UCSD-AML1 (cell line): ENCODE measurements around the gene ARHGAP26.

Experiments used
- DNase-seq: peaks from one replicate; lab custom pipeline; 2025; ENCODE audit not compliant: unreplicated experiment; lab: John Stamatoyannopoulos, UW

Gene ARHGAP26

DNA sequence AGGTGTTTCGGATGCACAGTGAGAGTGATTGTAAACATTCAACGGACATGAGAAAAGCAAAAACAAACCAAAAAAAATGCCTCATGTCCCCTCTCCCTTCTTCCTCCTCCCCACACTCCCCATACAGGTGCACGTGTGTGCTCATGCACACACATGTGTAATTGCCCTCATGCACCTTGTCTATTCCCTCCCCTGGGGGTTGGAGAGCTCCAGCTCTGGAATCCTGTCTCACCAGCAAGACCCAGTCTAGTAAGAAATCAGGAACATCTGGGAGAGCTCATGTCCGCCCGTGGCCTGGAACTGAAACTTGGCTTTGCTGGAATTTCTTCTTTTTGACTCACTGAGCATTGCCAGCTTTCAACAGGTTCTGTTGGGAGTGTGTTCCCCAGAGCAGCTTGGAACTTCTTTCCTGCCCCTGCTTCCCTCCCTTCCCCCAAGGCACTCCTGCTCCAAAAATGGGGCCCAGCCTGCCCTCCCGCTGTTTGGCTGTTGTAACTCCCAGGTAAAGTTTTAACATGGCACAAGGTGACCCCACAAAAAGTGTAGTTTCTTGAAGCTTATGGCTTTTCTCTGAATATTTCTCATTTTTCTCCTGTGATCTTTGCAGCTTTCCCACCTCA is 443.2 kb downstream of the ARHGAP26 start:
- DNase-seq, result no peak

GRCh38 chr5:143213851-143214363 is 443.7 kb downstream of the ARHGAP26 start:
- DNase-seq, result no peak

DNA sequence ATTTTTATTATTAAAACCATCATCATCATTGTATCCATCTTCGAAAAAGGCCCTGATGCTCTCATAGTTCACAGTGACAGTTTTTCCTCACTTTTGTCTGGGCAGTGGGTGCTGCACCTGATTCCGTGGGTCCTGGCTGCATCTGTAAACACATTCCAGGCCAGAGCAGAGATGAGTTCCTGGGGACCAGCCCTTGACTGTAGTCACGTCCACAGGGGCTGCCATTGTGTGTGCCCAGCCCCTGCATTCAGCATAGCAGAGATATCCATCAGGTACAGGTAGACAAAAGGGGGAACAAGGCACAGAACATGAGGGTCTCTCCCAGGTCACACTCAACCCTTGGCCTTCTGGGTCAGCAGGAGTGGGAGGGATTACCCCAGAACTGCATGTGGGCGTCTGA is 444.3 kb downstream of the ARHGAP26 start:
- no peak for DNase-seq

DNA sequence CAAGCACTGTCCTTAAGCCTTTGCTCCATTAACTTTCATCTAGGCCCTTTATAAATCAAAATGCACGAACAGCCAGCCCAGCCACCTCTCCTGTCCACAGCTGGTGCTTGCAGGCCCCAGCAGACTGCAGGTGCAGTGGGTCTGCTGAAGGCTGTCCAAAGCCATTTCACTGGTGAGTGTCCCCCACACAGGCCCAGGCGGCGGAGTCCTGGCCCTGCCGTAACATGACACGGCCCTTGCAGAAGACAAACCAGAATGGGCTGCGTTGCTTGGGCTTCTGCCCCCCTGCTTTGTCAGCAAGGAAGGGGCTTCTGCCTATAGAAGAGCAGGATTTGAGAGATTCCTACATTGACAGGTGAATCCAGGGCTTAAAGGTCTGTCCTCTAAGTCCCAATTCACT is 444.7 kb downstream of the ARHGAP26 start:
- no peak for DNase-seq

- no peak for DNase-seq
Measured at GRCh38 chr5:143215690-143216089, 445.5 kb downstream of the ARHGAP26 start.

- no peak for DNase-seq
Measured at GRCh38 chr5:143216211-143216610, 446.0 kb downstream of the ARHGAP26 start.

DNA sequence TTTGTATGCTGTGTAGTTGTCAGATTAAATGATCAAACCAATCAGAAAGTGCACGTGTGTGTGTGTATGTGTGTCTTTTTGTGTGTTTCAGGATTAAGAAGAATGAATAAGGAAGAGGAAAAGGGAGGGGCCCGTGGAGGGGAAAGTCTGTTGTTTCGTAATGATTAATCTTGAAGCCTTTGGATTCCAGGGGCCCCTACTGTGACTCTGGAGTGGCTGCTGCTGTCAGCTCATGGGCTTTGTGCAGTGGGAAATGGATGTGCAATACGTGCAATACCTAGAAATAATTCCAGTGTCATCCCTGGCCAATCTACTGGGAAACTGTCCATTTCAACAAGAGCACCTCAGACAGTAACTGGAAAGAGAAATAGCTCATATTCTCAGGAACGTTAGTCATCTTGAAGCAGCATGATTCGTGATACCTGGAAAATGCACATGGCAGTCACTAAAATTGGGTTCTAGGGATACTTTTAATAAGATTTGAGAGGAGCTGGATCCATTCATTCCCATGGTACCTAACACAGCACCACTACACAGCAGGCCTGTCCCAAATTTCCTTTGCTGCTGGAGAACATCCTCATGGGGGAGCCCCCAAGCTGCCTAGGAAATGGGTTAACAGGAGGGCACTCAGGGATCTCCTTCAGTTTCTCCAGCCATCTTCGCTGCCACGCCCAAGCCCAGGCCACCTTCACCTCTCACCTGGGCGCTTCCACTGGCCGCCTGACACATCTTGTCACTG is 447.1 kb downstream of the ARHGAP26 start:
- DNase-seq, result no peak

DNA sequence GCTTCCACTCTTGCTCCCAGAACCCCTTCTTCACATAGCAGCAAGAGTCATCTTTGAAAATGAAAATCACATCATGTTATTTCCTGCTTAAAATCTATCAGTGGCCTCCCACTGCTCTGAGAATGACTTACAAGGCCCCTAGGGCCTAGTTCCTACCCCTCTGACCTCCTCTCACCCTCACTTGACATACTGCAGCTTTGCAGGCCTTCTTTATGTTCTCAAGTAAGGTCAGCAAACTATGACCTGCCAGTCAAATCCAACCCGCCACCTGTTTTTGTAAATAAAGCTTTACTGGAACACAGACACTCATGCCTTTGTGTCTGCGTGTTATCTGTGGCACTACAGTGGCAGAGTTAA is 447.6 kb downstream of the ARHGAP26 start:
- DNase-seq, result no peak

DNA sequence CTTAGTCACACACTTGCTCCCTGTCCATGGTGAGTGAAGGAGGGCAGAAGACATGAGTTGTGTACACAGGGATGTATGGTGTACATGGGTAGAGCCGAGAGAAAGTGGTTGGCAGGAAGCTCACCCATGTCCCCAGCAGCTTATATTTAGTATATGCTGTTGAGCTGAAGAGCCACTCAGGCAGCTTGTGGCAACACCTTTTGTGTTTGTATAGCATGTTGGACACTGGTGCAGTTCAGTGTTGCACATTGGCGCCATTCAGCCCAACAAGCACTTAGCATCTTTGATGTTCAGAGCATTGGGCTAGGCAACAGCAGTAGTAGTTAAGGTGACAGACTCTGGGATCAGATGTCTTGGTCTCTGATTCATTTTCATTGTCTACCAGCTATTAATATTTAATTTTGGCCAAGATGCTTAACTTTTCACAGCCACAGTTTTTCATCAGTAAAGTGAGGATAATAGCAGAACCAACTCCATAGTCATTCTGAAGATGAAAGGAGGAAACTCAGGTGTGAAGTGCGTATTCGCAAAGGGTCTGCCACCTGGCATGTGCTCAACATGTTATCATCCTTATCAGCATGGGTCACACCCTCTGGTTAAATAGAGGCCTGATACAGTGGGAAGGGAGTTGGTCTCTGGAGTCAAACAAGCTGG is 448.5 kb downstream of the ARHGAP26 start:
- no peak for DNase-seq

DNA sequence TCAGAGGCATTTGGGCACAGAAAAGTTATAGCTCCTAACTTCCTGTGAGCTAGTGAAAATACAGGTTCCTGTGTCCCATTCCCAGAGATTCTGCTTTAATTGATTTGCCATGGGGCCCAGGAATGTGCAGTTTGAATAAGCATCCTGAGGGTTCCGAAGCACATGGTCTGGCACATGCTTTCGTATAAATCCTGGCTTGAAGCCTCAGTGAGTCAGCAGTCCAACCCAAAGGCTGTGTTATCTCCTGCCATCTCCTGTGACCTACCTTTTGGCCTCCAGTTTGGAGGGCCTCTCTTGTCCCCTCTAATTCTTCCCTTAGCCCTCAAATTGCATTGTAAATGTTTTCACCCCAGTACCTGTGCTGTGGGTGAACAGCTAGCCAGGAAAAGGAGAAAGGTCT is 449.5 kb downstream of the ARHGAP26 start:
- DNase-seq, result no peak

DNA sequence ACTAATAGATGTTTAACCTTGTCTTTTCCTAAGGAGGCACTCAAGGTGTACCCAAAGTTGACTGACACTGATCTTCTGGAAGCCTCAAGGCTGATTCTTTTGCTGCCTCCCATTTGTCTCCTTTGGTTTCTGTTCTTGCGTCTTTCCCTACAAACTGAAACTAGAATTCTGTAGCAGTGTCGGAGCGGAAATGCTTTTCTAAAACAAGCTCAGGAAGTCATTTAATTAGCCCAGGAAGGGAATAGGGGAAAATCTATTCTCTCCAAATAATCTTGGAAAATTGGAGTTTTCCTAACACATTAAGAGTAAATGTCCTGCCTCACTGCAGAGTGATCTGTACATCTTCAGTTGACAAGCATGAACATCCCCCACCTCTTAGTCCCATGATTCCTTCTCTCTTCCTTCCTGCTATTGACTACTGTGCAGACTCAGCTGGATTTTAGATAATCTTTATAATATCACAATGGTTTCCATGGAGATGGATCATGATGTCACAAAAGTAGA is 450.6 kb downstream of the ARHGAP26 start:
- DNase-seq, result no peak

DNA sequence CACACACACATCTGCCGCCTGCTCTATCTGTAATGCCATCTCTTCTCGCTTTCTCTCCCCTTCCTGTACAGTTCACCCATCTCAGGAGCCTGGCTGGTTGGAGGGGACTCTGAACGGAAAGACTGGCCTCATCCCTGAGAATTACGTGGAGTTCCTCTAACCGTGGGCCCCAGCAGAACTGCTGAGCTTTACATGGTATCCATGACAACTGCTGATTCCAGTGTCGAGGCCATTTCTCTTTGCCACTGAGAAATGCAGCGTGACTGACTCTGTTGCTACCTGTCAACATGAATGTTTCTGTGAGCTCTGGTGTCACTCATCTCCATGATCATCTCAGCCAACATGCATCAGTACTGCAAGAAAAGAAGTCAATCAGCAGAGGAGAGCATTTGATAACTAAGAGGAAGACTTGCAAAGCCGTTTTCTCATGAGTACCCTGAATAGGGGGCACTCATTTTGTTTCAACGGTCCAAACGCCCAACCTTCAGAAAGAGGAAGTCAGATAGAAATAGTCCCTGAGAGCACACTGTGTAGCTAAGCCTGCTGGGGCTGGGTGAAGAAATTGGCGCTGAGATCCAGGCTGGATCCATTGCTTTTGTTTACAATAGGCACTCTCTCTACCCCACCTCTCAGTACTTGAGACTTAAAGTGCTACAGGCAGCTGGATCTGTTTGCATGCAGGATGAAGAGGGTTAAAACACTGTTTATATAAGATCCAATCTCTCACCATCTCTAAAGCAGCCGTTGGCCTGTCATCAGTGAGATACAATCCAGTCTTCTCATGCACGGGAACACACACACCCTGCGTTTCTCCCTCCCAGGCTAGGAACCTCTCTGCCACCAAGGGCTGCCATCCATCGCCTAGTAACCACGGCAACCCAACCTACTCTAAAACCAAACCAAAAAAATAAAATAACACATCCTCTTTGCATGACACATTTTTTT is 452.4 kb downstream of the ARHGAP26 start:
- peak; percentile 58 for DNase-seq

- DNase-seq, result no peak
Measured at GRCh38 chr5:143224672-143225071, 454.5 kb downstream of the ARHGAP26 start.

- no peak for DNase-seq
Measured at GRCh38 chr5:143225511-143225910, 455.3 kb downstream of the ARHGAP26 start.

DNA sequence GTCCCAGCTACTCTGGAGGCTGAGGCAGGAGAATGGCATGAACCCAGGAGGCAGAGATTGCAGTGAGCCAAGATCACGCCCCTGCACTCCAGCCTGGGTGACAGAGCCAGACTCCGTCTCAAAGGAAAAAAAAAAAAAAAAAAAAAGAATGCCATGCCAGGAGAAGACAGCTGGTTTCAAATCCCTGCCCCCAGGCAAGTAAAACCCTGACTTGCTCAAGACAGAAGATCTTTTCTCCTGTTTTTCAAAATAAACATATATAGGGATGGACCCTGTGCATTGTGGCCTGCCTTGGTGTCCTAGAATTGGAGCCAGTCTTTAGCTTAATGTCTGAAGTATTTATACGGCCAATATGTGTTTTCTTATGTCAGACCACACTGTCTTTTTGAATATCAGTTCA is 456.2 kb downstream of the ARHGAP26 start:
- no peak for DNase-seq

DNA sequence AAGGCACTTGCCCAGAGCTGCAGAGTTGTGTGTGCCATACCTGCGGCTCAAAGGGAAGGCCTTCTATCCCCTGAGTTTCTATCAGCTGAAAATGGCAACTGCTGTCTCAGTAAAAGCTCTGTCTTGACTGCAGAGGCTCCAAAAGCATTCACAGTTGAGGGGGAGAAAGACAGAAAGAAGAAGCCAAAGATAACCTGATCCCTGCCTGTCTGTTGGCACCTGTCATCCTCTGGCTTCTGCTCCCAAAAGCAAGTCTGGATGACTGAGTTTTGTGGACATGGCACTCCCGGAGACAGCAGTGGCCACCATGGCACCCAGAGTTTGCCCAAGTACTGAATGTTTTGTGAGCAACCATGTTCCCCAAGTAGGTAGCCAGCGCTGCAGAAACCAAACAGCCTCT is 456.7 kb downstream of the ARHGAP26 start:
- DNase-seq, result no peak

DNA sequence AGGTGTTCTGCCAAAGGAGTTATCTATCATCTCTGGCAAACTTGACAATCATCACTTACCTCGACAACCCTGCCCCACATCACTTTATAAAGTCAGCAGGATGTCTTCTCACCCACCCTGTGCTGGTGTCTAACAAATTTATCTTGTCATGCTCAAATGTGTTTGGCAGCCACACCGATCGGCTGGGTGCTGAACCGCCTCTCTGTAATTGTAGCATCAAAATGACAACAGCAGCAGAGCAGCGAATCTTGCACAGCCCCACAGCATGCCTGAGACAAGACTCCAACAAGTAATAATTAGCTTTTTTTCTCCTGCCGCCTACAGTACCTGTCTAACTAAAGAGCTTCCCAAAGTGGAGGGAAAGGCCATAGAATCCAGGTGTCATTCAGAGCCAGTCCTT is 457.1 kb downstream of the ARHGAP26 start:
- no peak for DNase-seq

DNA sequence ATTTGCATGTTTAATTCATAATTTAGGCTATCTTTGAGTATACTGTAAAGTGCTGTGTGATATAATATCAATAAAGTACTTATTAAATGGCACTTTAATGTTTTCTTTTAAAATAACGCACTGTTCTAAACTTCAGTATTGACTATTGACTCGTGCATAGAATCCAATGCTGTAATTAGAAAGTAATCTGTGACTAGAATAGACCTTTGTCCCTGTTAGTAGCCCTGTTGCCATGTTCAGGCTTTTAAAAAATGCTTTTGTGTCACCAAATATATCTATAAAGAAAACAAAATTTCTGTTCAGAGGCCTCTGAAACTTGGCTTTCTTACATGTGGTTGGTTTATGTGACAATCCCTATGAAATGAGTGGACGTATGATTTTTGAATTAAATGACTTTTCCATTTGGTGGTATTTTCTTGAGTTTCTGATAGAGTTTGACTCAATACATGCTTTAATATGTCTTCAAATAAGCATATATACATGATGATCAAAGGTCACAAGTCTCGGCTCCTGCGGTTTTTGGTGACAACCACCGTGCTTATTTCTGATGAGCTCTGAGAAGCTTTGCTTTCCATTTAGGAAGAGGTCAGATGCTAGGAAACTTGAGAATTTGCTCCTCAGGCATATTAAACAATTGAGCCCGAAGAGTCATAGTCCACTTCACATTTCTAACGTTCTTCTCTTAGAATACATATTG is 458.6 kb downstream of the ARHGAP26 start:
- no peak for DNase-seq

GRCh38 chr5:143229426-143229895 is 459.3 kb downstream of the ARHGAP26 start:
- no peak for DNase-seq
